WTC11 (cell line): ENCODE measurements around the gene TAOK3. TPM values are rescaled to one million over a fixed set of nuclear protein-coding genes. Genes with fewer than 3 reads are reported as not detected.

Experiments used
- AFF4 ChIP-seq: sonication (generic); formaldehyde crosslinking; IDR thresholded peaks from 2 replicates; pipeline ENCODE4 v1.8.1; 2023; ENCODE audit warnings: mild to moderate bottlenecking, missing genetic modification reagents, borderline replicate concordance
- ARID4B ChIP-seq: sonication (generic); formaldehyde crosslinking; IDR thresholded peaks from 2 replicates; pipeline ENCODE4 v1.8.0; 2023; ENCODE audit warnings: missing genetic modification reagents, mild to moderate bottlenecking, borderline replicate concordance
- ATF3 ChIP-seq: sonication (generic); formaldehyde crosslinking; conservative IDR thresholded peaks from 2 replicates; pipeline ENCODE4 v1.8.1; 2022; ENCODE audit warnings: mild to moderate bottlenecking, missing genetic modification reagents
- EMX1 ChIP-seq: fragments of 250-450 bp; sonication (Bioruptor Pico); IDR thresholded peaks from 2 replicates; pipeline ENCODE4 v1.8.0; 2021; ENCODE audit warnings: mild to moderate bottlenecking
- JUN ChIP-seq: sonication (generic); formaldehyde crosslinking; IDR thresholded peaks from 2 replicates; pipeline ENCODE4 v1.8.0; 2023; ENCODE audit warnings: mild to moderate bottlenecking, missing genetic modification reagents
- NFE2L1 ChIP-seq: sonication (generic); formaldehyde crosslinking; IDR thresholded peaks from 2 replicates; pipeline ENCODE4 v1.8.1; 2023; ENCODE audit warnings: missing genetic modification reagents
- NR1H2 ChIP-seq: sonication (generic); formaldehyde crosslinking; IDR thresholded peaks from 2 replicates; pipeline ENCODE4 v1.9.0; 2021; ENCODE audit warnings: mild to moderate bottlenecking, moderate library complexity, missing genetic modification reagents
- NR3C1 ChIP-seq: sonication (generic); formaldehyde crosslinking; conservative IDR thresholded peaks from 2 replicates; pipeline ENCODE4 v1.8.1; 2023; ENCODE audit warnings: low read depth, mild to moderate bottlenecking, missing genetic modification reagents
- OVOL2 ChIP-seq: fragments of 250-450 bp; sonication (Bioruptor Pico); IDR thresholded peaks from 2 replicates; pipeline ENCODE4 v1.9.0; 2021; ENCODE audit warnings: mild to moderate bottlenecking, borderline replicate concordance
- SMAD3 ChIP-seq: sonication (generic); formaldehyde crosslinking; IDR thresholded peaks from 2 replicates; pipeline ENCODE4 v1.8.0; 2022; ENCODE audit warnings: missing genetic modification reagents, mild to moderate bottlenecking, borderline replicate concordance
- SP1 ChIP-seq: sonication (generic); formaldehyde crosslinking; conservative IDR thresholded peaks from 2 replicates; pipeline ENCODE4 v1.8.1; 2022; ENCODE audit warnings: missing genetic modification reagents
- TEAD1 ChIP-seq: sonication (generic); formaldehyde crosslinking; IDR thresholded peaks from 2 replicates; pipeline ENCODE4 v1.8.0; 2022; ENCODE audit warnings: mild to moderate bottlenecking, missing genetic modification reagents
- ZBTB43 ChIP-seq: sonication (generic); formaldehyde crosslinking; IDR thresholded peaks from 2 replicates; pipeline ENCODE4 v1.8.1; 2023; ENCODE audit warnings: mild to moderate bottlenecking, missing genetic modification reagents
- ZNF263 ChIP-seq: sonication (generic); formaldehyde crosslinking; IDR thresholded peaks from 2 replicates; pipeline ENCODE4 v1.8.1; 2022; ENCODE audit warnings: low read depth, mild to moderate bottlenecking, moderate library complexity, missing genetic modification reagents
- ZNF512 ChIP-seq: sonication (generic); formaldehyde crosslinking; IDR thresholded peaks from 2 replicates; pipeline ENCODE4 v1.8.1; 2022; ENCODE audit warnings: missing genetic modification reagents, borderline replicate concordance
- ZNF671 ChIP-seq: fragments of 250-450 bp; sonication (Bioruptor Pico); IDR thresholded peaks from 2 replicates; pipeline ENCODE4 v1.8.0; 2021; ENCODE audit warnings: mild to moderate bottlenecking
- total RNA-seq: library from RNA; stranded (reverse); gene quantifications from 3 replicates; pipeline ENCODE4 v1.2.3, GENCODE V29; 2021
- TF ChIP-seq, protein P1 (sequence below): sonication (generic); formaldehyde crosslinking; IDR thresholded peaks from 2 replicates; pipeline ENCODE4 v1.8.0; 2022; ENCODE audit warnings: mild to moderate bottlenecking, missing genetic modification reagents
- TF ChIP-seq, protein P2 (sequence below): fragments of 250-450 bp; sonication (Bioruptor Pico); IDR thresholded peaks from 2 replicates; pipeline ENCODE4 v1.9.0; 2021; ENCODE audit warnings: mild to moderate bottlenecking

Gene TAOK3
- total RNA-seq, 1 experiment from 2014 or later, result 13.0 TPM

DNA sequence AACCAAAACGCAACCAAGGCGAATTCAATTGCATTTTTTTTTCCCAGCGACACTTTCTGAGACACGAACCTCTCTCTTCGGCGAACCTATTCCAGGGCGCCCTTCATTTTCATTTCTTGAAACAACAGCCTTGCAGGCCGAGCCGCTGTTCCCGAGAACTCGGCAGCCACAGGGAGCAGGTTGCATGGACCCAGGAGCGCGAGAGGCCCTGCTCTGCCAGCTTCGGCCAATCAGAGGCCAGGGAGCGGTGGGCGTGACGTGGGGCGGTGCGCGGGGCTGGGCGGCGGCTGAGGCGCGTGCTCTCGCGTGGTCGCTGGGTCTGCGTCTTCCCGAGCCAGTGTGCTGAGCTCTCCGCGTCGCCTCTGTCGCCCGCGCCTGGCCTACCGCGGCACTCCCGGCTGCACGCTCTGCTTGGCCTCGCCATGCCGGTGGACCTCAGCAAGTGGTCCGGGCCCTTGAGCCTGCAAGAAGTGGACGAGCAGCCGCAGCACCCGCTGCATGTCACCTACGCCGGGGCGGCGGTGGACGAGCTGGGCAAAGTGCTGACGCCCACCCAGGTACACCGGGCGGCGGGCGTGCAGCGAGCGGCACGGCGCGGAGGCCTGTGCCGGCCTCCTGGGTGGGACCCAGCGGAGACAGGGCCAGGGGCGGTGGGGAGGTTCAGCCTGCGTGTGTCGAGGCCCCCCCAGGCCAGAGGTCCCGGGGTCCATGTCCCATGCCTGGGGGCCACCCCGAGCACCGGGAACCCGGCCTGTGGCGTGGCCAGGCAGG, 236.7 kb downstream of the TAOK3 start, which contains the start of gene PEBP1 (continued):
- peak; percentile 93 for TF ChIP-seq ARID4B (CRISPR knock-in tag)
- TF ChIP-seq EMX1 (CRISPR knock-in tag), result no peak
- TF ChIP-seq, protein P1, sequence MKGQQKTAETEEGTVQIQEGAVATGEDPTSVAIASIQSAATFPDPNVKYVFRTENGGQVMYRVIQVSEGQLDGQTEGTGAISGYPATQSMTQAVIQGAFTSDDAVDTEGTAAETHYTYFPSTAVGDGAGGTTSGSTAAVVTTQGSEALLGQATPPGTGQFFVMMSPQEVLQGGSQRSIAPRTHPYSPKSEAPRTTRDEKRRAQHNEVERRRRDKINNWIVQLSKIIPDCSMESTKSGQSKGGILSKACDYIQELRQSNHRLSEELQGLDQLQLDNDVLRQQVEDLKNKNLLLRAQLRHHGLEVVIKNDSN, result peak; percentile 68; the same call in 1 of the 2 replicates
- TF ChIP-seq TEAD1 (CRISPR knock-in tag), result no peak
- no peak for TF ChIP-seq ZNF512 (CRISPR knock-in tag)
- TF ChIP-seq, protein P2, sequence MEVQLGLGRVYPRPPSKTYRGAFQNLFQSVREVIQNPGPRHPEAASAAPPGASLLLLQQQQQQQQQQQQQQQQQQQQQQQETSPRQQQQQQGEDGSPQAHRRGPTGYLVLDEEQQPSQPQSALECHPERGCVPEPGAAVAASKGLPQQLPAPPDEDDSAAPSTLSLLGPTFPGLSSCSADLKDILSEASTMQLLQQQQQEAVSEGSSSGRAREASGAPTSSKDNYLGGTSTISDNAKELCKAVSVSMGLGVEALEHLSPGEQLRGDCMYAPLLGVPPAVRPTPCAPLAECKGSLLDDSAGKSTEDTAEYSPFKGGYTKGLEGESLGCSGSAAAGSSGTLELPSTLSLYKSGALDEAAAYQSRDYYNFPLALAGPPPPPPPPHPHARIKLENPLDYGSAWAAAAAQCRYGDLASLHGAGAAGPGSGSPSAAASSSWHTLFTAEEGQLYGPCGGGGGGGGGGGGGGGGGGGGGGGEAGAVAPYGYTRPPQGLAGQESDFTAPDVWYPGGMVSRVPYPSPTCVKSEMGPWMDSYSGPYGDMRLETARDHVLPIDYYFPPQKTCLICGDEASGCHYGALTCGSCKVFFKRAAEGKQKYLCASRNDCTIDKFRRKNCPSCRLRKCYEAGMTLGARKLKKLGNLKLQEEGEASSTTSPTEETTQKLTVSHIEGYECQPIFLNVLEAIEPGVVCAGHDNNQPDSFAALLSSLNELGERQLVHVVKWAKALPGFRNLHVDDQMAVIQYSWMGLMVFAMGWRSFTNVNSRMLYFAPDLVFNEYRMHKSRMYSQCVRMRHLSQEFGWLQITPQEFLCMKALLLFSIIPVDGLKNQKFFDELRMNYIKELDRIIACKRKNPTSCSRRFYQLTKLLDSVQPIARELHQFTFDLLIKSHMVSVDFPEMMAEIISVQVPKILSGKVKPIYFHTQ (CRISPR knock-in tag), result no peak
- TF ChIP-seq ZNF263, result no peak
- no peak for TF ChIP-seq NR1H2 (CRISPR knock-in tag)
- TF ChIP-seq JUN (CRISPR knock-in tag), result no peak
- no peak for TF ChIP-seq OVOL2 (CRISPR knock-in tag)
- TF ChIP-seq SP1 (CRISPR knock-in tag), result peak; percentile 97
- TF ChIP-seq NFE2L1, result peak; percentile 90
- no peak for TF ChIP-seq SMAD3 (CRISPR knock-in tag)
- no peak for TF ChIP-seq ATF3
- TF ChIP-seq ZBTB43 (CRISPR knock-in tag), result peak; percentile 72; the same call in 1 of the 2 replicates
- no peak for TF ChIP-seq NR3C1 (CRISPR knock-in tag)
- TF ChIP-seq ZNF671 (CRISPR knock-in tag), result no peak
- TF ChIP-seq AFF4 (CRISPR knock-in tag), result peak; percentile 87; the same call in 1 of the 2 replicates
